ENCODE measurements around the gene GYPA.
"Not testable (repeated sequence)": the region's sequence is repeated elsewhere in the genome, so short reads cannot be mapped to it uniquely, and the experiment has no call there.

The GYPA gene
- 0 reads per million in 2 donors for total RNA-seq

- not testable (repeated sequence) for DNase-seq
Measured at GRCh38 chr4:144140594-144141295, at the start of gene GYPA. Gene GYPA, minus strand, starts transcription at chr4:144140718. Its CDS starts 83 bp downstream, at chr4:144140635.

GRCh38 chr4:144190009-144190408, 49.5 kb upstream of the GYPA start:
- no peak for DNase-seq

- no peak for DNase-seq
Measured at GRCh38 chr4:144189121-144189520, 48.6 kb upstream of the GYPA start.

GRCh38 chr4:144185086-144185485, 44.6 kb upstream of the GYPA start:
- no peak for DNase-seq

- DNase-seq = no peak
Measured at GRCh38 chr4:144183165-144183564, 42.6 kb upstream of the GYPA start.

GRCh38 chr4:144181391-144181790, 40.9 kb upstream of the GYPA start:
- no peak for DNase-seq

- no peak for DNase-seq
Measured at GRCh38 chr4:144179152-144179739, 38.7 kb upstream of the GYPA start.

GRCh38 chr4:144178414-144178813, 37.9 kb upstream of the GYPA start:
- DNase-seq = no peak

- DNase-seq = no peak
Measured at GRCh38 chr4:144176476-144176875, 36.0 kb upstream of the GYPA start.

GRCh38 chr4:144174401-144175067, 34.0 kb upstream of the GYPA start:
- peak in 1 of 5 experiments; percentile 73 for DNase-seq

GRCh38 chr4:144171697-144172096, 31.2 kb upstream of the GYPA start:
- no peak for DNase-seq

- DNase-seq = no peak
Measured at GRCh38 chr4:144169211-144169610, 28.7 kb upstream of the GYPA start.

GRCh38 chr4:144154044-144154443, 13.5 kb upstream of the GYPA start:
- DNase-seq = no peak

- peak in 1 of 5 experiments; percentile 30 for DNase-seq
Measured at GRCh38 chr4:144142690-144143326, 2.3 kb upstream of the GYPA start.

GRCh38 chr4:144141493-144141892, 975 bp upstream of the GYPA start:
- no peak for DNase-seq

- DNase-seq = not testable (repeated sequence)
Measured at GRCh38 chr4:144139991-144140390, 527 bp downstream of the GYPA start.

GRCh38 chr4:144139547-144139946, 971 bp downstream of the GYPA start:
- not testable (repeated sequence) for DNase-seq

GRCh38 chr4:144138239-144138638, 2.3 kb downstream of the GYPA start:
- not testable (repeated sequence) for DNase-seq

GRCh38 chr4:144137137-144137931, 3.2 kb downstream of the GYPA start:
- not testable (repeated sequence) for DNase-seq

GRCh38 chr4:144136189-144136588, 4.3 kb downstream of the GYPA start:
- not testable (repeated sequence) for DNase-seq

GRCh38 chr4:144130167-144130566, 10.4 kb downstream of the GYPA start:
- not testable (repeated sequence) for DNase-seq

- DNase-seq = not testable (repeated sequence)
Measured at GRCh38 chr4:144129336-144129875, 11.1 kb downstream of the GYPA start.

Data from T-helper 2 cell (primary cell).